ENCODE measurements around the gene PCNA.

Gene PCNA

GRCh38 chr20:5148581-5148980, 28.8 kb upstream of the PCNA start:
- Mint-ChIP-seq H3K27me3 (no peaks in the 10 kb centered on the region), H3K36me3 (peaks cover 8% of the 10 kb centered on the region), H3K4me1 (peaks cover 83% of the 10 kb centered on the region), H3K4me3 (no peak overlapping the region), H3K27ac (no peak overlapping the region), H3K9me3 (no peaks in the 10 kb centered on the region)

GRCh38 chr20:5146871-5147592, 27.3 kb upstream of the PCNA start:
- Mint-ChIP-seq H3K4me1 (peaks cover 75% of the 10 kb centered on the region), H3K36me3 (peaks cover 7% of the 10 kb centered on the region), H3K4me3 (no peak overlapping the region), H3K9me3 (no peaks in the 10 kb centered on the region), H3K27me3 (no peaks in the 10 kb centered on the region), H3K27ac (peak overlapping the region; percentile 15)

- no peaks in the 10 kb centered on the region for H3K27me3 Mint-ChIP-seq
- peaks cover 7% of the 10 kb centered on the region for H3K36me3 Mint-ChIP-seq
- H3K4me3 Mint-ChIP-seq, result no peak overlapping the region
- H3K27ac Mint-ChIP-seq, result peak overlapping the region; percentile 25
- no peaks in the 10 kb centered on the region for H3K9me3 Mint-ChIP-seq
- peaks cover 80% of the 10 kb centered on the region for H3K4me1 Mint-ChIP-seq
Observed at GRCh38 chr20:5146099-5146668, 26.4 kb upstream of the PCNA start.

GRCh38 chr20:5145365-5146098, 25.8 kb upstream of the PCNA start:
- peak overlapping the region; percentile 24 for H3K4me3 Mint-ChIP-seq
- H3K4me1 Mint-ChIP-seq, result peaks cover 81% of the 10 kb centered on the region
- no peaks in the 10 kb centered on the region for H3K9me3 Mint-ChIP-seq
- peaks cover 7% of the 10 kb centered on the region for H3K36me3 Mint-ChIP-seq
- no peak overlapping the region for H3K27ac Mint-ChIP-seq
- no peaks in the 10 kb centered on the region for H3K27me3 Mint-ChIP-seq

- peaks cover 82% of the 10 kb centered on the region for H3K4me1 Mint-ChIP-seq
Observed at GRCh38 chr20:5143851-5144250, 24.1 kb upstream of the PCNA start.

GRCh38 chr20:5141615-5142014, 21.9 kb upstream of the PCNA start:
- Mint-ChIP-seq H3K27ac (no peak overlapping the region), H3K36me3 (peaks cover 9% of the 10 kb centered on the region), H3K4me1 (peaks cover 66% of the 10 kb centered on the region), H3K4me3 (no peak overlapping the region), H3K9me3 (no peaks in the 10 kb centered on the region), H3K27me3 (no peaks in the 10 kb centered on the region)

More at GRCh38 chr20:5143851-5144250, 24.1 kb upstream of the PCNA start:
- no peaks in the 10 kb centered on the region for H3K27me3 Mint-ChIP-seq
- H3K27ac Mint-ChIP-seq, result no peak overlapping the region
- no peak overlapping the region for H3K4me3 Mint-ChIP-seq
- H3K36me3 Mint-ChIP-seq, result peaks cover 9% of the 10 kb centered on the region
- H3K9me3 Mint-ChIP-seq, result no peaks in the 10 kb centered on the region

- H3K27ac Mint-ChIP-seq, result no peak overlapping the region
- no peaks in the 10 kb centered on the region for H3K27me3 Mint-ChIP-seq
- H3K4me3 Mint-ChIP-seq, result no peak overlapping the region
- peaks cover 60% of the 10 kb centered on the region for H3K4me1 Mint-ChIP-seq
- H3K9me3 Mint-ChIP-seq, result no peaks in the 10 kb centered on the region
- peaks cover 8% of the 10 kb centered on the region for H3K36me3 Mint-ChIP-seq
Observed at GRCh38 chr20:5140195-5140594, 20.4 kb upstream of the PCNA start.

- Mint-ChIP-seq H3K9me3 (no peaks in the 10 kb centered on the region), H3K4me1 (peaks cover 35% of the 10 kb centered on the region), H3K36me3 (peaks cover 5% of the 10 kb centered on the region), H3K4me3 (no peak overlapping the region), H3K27me3 (no peaks in the 10 kb centered on the region), H3K27ac (no peak overlapping the region)
Observed at GRCh38 chr20:5136096-5136495, 16.3 kb upstream of the PCNA start.

GRCh38 chr20:5135363-5136012, 15.7 kb upstream of the PCNA start:
- Mint-ChIP-seq H3K4me3 (no peak overlapping the region), H3K27me3 (no peaks in the 10 kb centered on the region), H3K36me3 (peaks cover 5% of the 10 kb centered on the region), H3K9me3 (no peaks in the 10 kb centered on the region), H3K27ac (no peak overlapping the region), H3K4me1 (peaks cover 32% of the 10 kb centered on the region)

- Mint-ChIP-seq H3K27ac (no peak overlapping the region), H3K4me1 (peaks cover 19% of the 10 kb centered on the region), H3K9me3 (no peaks in the 10 kb centered on the region), H3K36me3 (peaks cover 3% of the 10 kb centered on the region), H3K27me3 (no peaks in the 10 kb centered on the region), H3K4me3 (no peak overlapping the region)
Observed at GRCh38 chr20:5133998-5134397, 14.2 kb upstream of the PCNA start.

GRCh38 chr20:5131502-5131901, 11.7 kb upstream of the PCNA start:
- Mint-ChIP-seq H3K4me3 (no peak overlapping the region), H3K27ac (no peak overlapping the region)

GRCh38 chr20:5128886-5129285, 9.1 kb upstream of the PCNA start:
- Mint-ChIP-seq H3K9me3 (no peaks in the 10 kb centered on the region), H3K27me3 (no peaks in the 10 kb centered on the region), H3K36me3 (no peaks in the 10 kb centered on the region), H3K27ac (peak overlapping the region; percentile 19), H3K4me1 (peaks cover 33% of the 10 kb centered on the region), H3K4me3 (peak overlapping the region; percentile 85)

More at GRCh38 chr20:5131502-5131901, 11.7 kb upstream of the PCNA start:
- peaks cover 28% of the 10 kb centered on the region for H3K4me1 Mint-ChIP-seq
- peaks cover 3% of the 10 kb centered on the region for H3K36me3 Mint-ChIP-seq
- H3K27me3 Mint-ChIP-seq, result no peaks in the 10 kb centered on the region
- no peaks in the 10 kb centered on the region for H3K9me3 Mint-ChIP-seq

- H3K9me3 Mint-ChIP-seq, result no peaks in the 10 kb centered on the region
- H3K4me3 Mint-ChIP-seq, result peak overlapping the region; percentile 85
- peaks cover 33% of the 10 kb centered on the region for H3K4me1 Mint-ChIP-seq
- no peaks in the 10 kb centered on the region for H3K36me3 Mint-ChIP-seq
- no peaks in the 10 kb centered on the region for H3K27me3 Mint-ChIP-seq
- peak overlapping the region; percentile 87 for H3K27ac Mint-ChIP-seq
Observed at GRCh38 chr20:5127859-5128424, 8.2 kb upstream of the PCNA start.

- Mint-ChIP-seq H3K4me1 (peaks cover 33% of the 10 kb centered on the region), H3K27me3 (no peaks in the 10 kb centered on the region), H3K9me3 (no peaks in the 10 kb centered on the region), H3K36me3 (no peaks in the 10 kb centered on the region), H3K27ac (peak overlapping the region; percentile 87), H3K4me3 (peak overlapping the region; percentile 86)
Observed at GRCh38 chr20:5127204-5127858, 7.6 kb upstream of the PCNA start.
